ENCODE results near the gene SAT1.

The SAT1 gene

GRCh38 chrX:23773601-23774175 is 9.3 kb upstream of the SAT1 start:
- peak in 1 of 2 donors; percentile 12 for DNase-seq (ENCODE audit: low read depth in 2 of 2, low spot score in 1 of 2)

- DNase-seq (ENCODE audit: low read depth in 2 of 2, low spot score in 1 of 2): no peak
These were observed 6.6 kb upstream of the SAT1 start for GRCh38 chrX:23776363-23776762.

GRCh38 chrX:23779025-23779424 is 3.9 kb upstream of the SAT1 start:
- DNase-seq (ENCODE audit: low read depth in 2 of 2, low spot score in 1 of 2): no peak

- DNase-seq (ENCODE audit: low read depth in 2 of 2, low spot score in 1 of 2): no peak
These were observed 518 bp upstream of the SAT1 start for GRCh38 chrX:23782455-23782854.

- no peak for DNase-seq (ENCODE audit: low read depth in 2 of 2, low spot score in 1 of 2)
These were observed 856 bp downstream of the SAT1 start for GRCh38 chrX:23783589-23784469.

GRCh38 chrX:23784470-23785331 is 1.7 kb downstream of the SAT1 start:
- no peak for DNase-seq (ENCODE audit: low read depth in 2 of 2, low spot score in 1 of 2)

- no peak for DNase-seq (ENCODE audit: low read depth in 2 of 2, low spot score in 1 of 2)
These were observed 2.6 kb downstream of the SAT1 start for GRCh38 chrX:23785580-23785979.

GRCh38 chrX:23786268-23786815 is 3.4 kb downstream of the SAT1 start:
- no peak for DNase-seq (ENCODE audit: low read depth in 2 of 2, low spot score in 1 of 2)

- no peak for DNase-seq (ENCODE audit: low read depth in 2 of 2, low spot score in 1 of 2)
These were observed 4.8 kb downstream of the SAT1 start for GRCh38 chrX:23787745-23788118.

GRCh38 chrX:23788521-23788920 is 5.5 kb downstream of the SAT1 start:
- DNase-seq (ENCODE audit: low read depth in 2 of 2, low spot score in 1 of 2): no peak

- no peak for DNase-seq (ENCODE audit: low read depth in 2 of 2, low spot score in 1 of 2)
These were observed 6.0 kb downstream of the SAT1 start for GRCh38 chrX:23788946-23789345.

GRCh38 chrX:23789386-23790154 is 6.6 kb downstream of the SAT1 start:
- DNase-seq (ENCODE audit: low read depth in 2 of 2, low spot score in 1 of 2): no peak

GRCh38 chrX:23790155-23790497 is 7.2 kb downstream of the SAT1 start:
- DNase-seq (ENCODE audit: low read depth in 2 of 2, low spot score in 1 of 2): no peak

- DNase-seq (ENCODE audit: low read depth in 2 of 2, low spot score in 1 of 2): no peak
These were observed 10.0 kb downstream of the SAT1 start for GRCh38 chrX:23792861-23793553.

GRCh38 chrX:23795221-23795620 is 12.2 kb downstream of the SAT1 start:
- no peak for DNase-seq (ENCODE audit: low read depth in 2 of 2, low spot score in 1 of 2)

GRCh38 chrX:23797371-23798128 is 14.6 kb downstream of the SAT1 start:
- DNase-seq (ENCODE audit: low read depth in 2 of 2, low spot score in 1 of 2): no peak

GRCh38 chrX:23799469-23800065 is 16.6 kb downstream of the SAT1 start:
- DNase-seq (ENCODE audit: low read depth in 2 of 2, low spot score in 1 of 2): no peak

- no peak for DNase-seq (ENCODE audit: low read depth in 2 of 2, low spot score in 1 of 2)
These were observed 19.5 kb downstream of the SAT1 start for GRCh38 chrX:23802431-23802830.

- no peak for DNase-seq (ENCODE audit: low read depth in 2 of 2, low spot score in 1 of 2)
These were observed 21.0 kb downstream of the SAT1 start for GRCh38 chrX:23803931-23804381.
